ENCODE measurements around the gene LRRC45. TPM values are rescaled to one million over a fixed set of nuclear protein-coding genes. Genes with fewer than 3 reads are reported as not detected.

The LRRC45 gene
- total RNA-seq, 3 donors from 2014 or later (not counting 1 experiment from before 2014, with no cell fraction given), result 15.9 to 21.6 (median 16.8) TPM

DNA sequence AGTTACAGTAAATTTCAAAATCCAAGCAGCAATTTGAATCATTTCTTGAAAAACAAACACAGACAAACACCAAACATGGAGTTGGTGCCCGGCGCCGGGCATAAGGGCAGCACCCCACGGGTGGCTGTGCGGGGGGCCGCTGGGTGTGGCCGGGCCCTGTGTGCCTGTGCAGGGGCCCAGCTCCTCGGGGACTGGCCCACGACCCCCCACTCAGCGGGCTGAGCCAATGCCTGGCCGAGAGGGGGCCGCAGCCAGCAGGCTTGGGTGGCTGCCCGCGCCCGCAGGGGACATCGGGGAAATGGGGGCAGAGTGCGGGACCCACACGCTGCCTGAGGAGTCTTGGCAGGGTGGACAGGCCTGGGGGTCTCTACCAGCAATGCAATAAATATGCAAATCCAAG lies 55.3 kb downstream of the LRRC45 start:
- no peaks in the 10 kb centered on the region for H3K27me3 ChIP-seq (ENCODE audit: control insufficient read depth, insufficient read depth, low read length)
- TF ChIP-seq, protein P1, sequence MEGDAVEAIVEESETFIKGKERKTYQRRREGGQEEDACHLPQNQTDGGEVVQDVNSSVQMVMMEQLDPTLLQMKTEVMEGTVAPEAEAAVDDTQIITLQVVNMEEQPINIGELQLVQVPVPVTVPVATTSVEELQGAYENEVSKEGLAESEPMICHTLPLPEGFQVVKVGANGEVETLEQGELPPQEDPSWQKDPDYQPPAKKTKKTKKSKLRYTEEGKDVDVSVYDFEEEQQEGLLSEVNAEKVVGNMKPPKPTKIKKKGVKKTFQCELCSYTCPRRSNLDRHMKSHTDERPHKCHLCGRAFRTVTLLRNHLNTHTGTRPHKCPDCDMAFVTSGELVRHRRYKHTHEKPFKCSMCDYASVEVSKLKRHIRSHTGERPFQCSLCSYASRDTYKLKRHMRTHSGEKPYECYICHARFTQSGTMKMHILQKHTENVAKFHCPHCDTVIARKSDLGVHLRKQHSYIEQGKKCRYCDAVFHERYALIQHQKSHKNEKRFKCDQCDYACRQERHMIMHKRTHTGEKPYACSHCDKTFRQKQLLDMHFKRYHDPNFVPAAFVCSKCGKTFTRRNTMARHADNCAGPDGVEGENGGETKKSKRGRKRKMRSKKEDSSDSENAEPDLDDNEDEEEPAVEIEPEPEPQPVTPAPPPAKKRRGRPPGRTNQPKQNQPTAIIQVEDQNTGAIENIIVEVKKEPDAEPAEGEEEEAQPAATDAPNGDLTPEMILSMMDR (IDR thresholded peaks at IDR 0.05), result no peak
- WGBS (ENCODE audit: insufficient coverage), result 95% methylated on average over 18 of the region's 18 CpGs
- ATAC-seq (no peak), DNase-seq (no peak)
- Mint-ChIP-seq H3K4me1 (no peaks in the 10 kb centered on the region), H3K27ac (no peak overlapping the region), H3K36me3 (no peaks in the 10 kb centered on the region), H3K27me3 (ENCODE audit: low read depth in 2 of 2) (no peaks in the 10 kb centered on the region), H3K9me3 (no peaks in the 10 kb centered on the region), H3K4me3 (no peak overlapping the region)
- intact Hi-C loops (cut with micrococcal nuclease), result no loop called here
- no peak overlapping the region for H3K4me3 ChIP-seq (ENCODE audit: low read length)
- no peak overlapping the region for H3K27ac ChIP-seq (ENCODE audit: low read length)
- no peaks in the 10 kb centered on the region for H3K4me1 ChIP-seq (ENCODE audit: control insufficient read depth, insufficient read depth, low read length)
- H3K36me3 ChIP-seq (ENCODE audit: control insufficient read depth, insufficient read depth, low read length), result peaks cover 25% of the 10 kb centered on the region
- no peaks in the 10 kb centered on the region for H3K9me3 ChIP-seq (ENCODE audit: control insufficient read depth, insufficient read depth, low read length)

- Histone ChIP-seq H3K27me3 (ENCODE audit: control insufficient read depth, insufficient read depth, low read length) (no peaks in the 10 kb centered on the region), H3K4me1 (ENCODE audit: control insufficient read depth, insufficient read depth, low read length) (no peaks in the 10 kb centered on the region), H3K27ac (ENCODE audit: low read length) (no peak overlapping the region), H3K9me3 (ENCODE audit: control insufficient read depth, insufficient read depth, low read length) (no peaks in the 10 kb centered on the region), H3K4me3 (ENCODE audit: low read length) (no peak overlapping the region), H3K36me3 (ENCODE audit: control insufficient read depth, insufficient read depth, low read length) (peaks cover 30% of the 10 kb centered on the region)
- ATAC-seq, result no peak
- Mint-ChIP-seq H3K9me3 (no peaks in the 10 kb centered on the region), H3K27me3 (ENCODE audit: low read depth in 2 of 2) (no peaks in the 10 kb centered on the region), H3K4me3 (no peak overlapping the region), H3K27ac (no peak overlapping the region), H3K4me1 (no peaks in the 10 kb centered on the region), H3K36me3 (no peaks in the 10 kb centered on the region)
- intact Hi-C loops (cut with micrococcal nuclease), result no loop called here
- WGBS (ENCODE audit: insufficient coverage), result 95% methylated on average over 47 of the region's 47 CpGs
- no peak for DNase-seq
- TF ChIP-seq, protein P1 (IDR thresholded peaks at IDR 0.05), result no peak
These were observed 56.0 kb downstream of the LRRC45 start for GRCh38 chr17:82079001-82079677.

GRCh38 chr17:82080048-82080788 lies 57.1 kb downstream of the LRRC45 start:
- Mint-ChIP-seq H3K36me3 (no peaks in the 10 kb centered on the region), H3K9me3 (no peaks in the 10 kb centered on the region), H3K27me3 (ENCODE audit: low read depth in 2 of 2) (no peaks in the 10 kb centered on the region), H3K4me3 (no peak overlapping the region), H3K4me1 (no peaks in the 10 kb centered on the region), H3K27ac (no peak overlapping the region)
- DNase-seq (no peak), ATAC-seq (no peak)
- TF ChIP-seq, protein P1 (IDR thresholded peaks at IDR 0.05), result no peak
- Histone ChIP-seq H3K36me3 (ENCODE audit: control insufficient read depth, insufficient read depth, low read length) (peaks cover 38% of the 10 kb centered on the region), H3K4me1 (ENCODE audit: control insufficient read depth, insufficient read depth, low read length) (no peaks in the 10 kb centered on the region), H3K9me3 (ENCODE audit: control insufficient read depth, insufficient read depth, low read length) (no peaks in the 10 kb centered on the region), H3K27ac (ENCODE audit: low read length) (no peak overlapping the region), H3K27me3 (ENCODE audit: control insufficient read depth, insufficient read depth, low read length) (no peaks in the 10 kb centered on the region), H3K4me3 (ENCODE audit: low read length) (no peak overlapping the region)
- WGBS (ENCODE audit: insufficient coverage), result 95% methylated on average over 36 of the region's 36 CpGs
- intact Hi-C loops (cut with micrococcal nuclease), result loop anchor here (1.0 kb wide), 1 partner anchor 11 kb away; no protein-coding TSS in a partner anchor

Other genes with a start within 250 kb of the LRRC45 start
- not detected for gene GCGR, start 219.2 kb upstream of the LRRC45 start, total RNA-seq
- gene MCRIP1, start 190.0 kb upstream of the LRRC45 start, total RNA-seq, result 10 to 100 TPM; 81.1 to 95.5 (median 84.2) TPM
- gene PPP1R27, start 188.3 kb upstream of the LRRC45 start, total RNA-seq, result not detected
- 100 to 1,000 TPM; 334 to 468 (median 386) TPM for gene P4HB, start 162.8 kb upstream of the LRRC45 start, total RNA-seq
- 100 to 1,000 TPM; 600 to 824 (median 689) TPM for gene ARHGDIA, start 152.0 kb upstream of the LRRC45 start, total RNA-seq
- gene ALYREF, start 131.7 kb upstream of the LRRC45 start, total RNA-seq, result 100 to 1,000 TPM in 2 of 3 donors, 10 to 100 TPM in 1; 91.5 to 115 (median 105) TPM
- gene ANAPC11, start 131.6 kb upstream of the LRRC45 start, total RNA-seq, result 10 to 100 TPM; 40.1 to 50.9 (median 41.5) TPM
- under 1 TPM in 2 of 3 donors, not detected in 1; 0.18 to 0.31 TPM for gene NPB, start 121.1 kb upstream of the LRRC45 start, total RNA-seq
- gene PCYT2, start 111.9 kb upstream of the LRRC45 start, total RNA-seq, result 10 to 100 TPM; 30.6 to 34.4 (median 34.2) TPM
- gene SIRT7, start 105.1 kb upstream of the LRRC45 start, total RNA-seq, result 100 to 1,000 TPM in 1 of 3 donors, 10 to 100 TPM in 2; 75.8 to 102 (median 94.9) TPM
- gene MAFG, start 95.6 kb upstream of the LRRC45 start, total RNA-seq, result 10 to 100 TPM; 11.9 to 14.6 (median 13.2) TPM
- gene PYCR1, start 86.0 kb upstream of the LRRC45 start, total RNA-seq, result 1 to 10 TPM in 1 of 3 donors, not detected in 2; 3.4 TPM
- gene MYADML2, start 76.1 kb upstream of the LRRC45 start, total RNA-seq, result not detected
- not detected for gene NOTUM, start 62.1 kb upstream of the LRRC45 start, total RNA-seq
- 10 to 100 TPM; 29.7 to 43.5 (median 40.8) TPM for gene ASPSCR1, start 45.7 kb upstream of the LRRC45 start, total RNA-seq
- 10 to 100 TPM; 22.8 to 29.6 (median 27.0) TPM for gene CENPX, start 427 bp upstream of the LRRC45 start, total RNA-seq
- gene RAC3, start 8.4 kb downstream of the LRRC45 start, total RNA-seq, result 1 to 10 TPM in 2 of 3 donors, under 1 TPM in 1; 0.61 to 2.2 (median 2.1) TPM
- 100 to 1,000 TPM in 2 of 3 donors, 10 to 100 TPM in 1; 93.9 to 171 (median 145) TPM for gene DCXR, start 14.4 kb downstream of the LRRC45 start, total RNA-seq
- 10 to 100 TPM; 22.7 to 26.7 (median 23.2) TPM for gene RFNG, start 28.5 kb downstream of the LRRC45 start, total RNA-seq
- gene GPS1, start 28.6 kb downstream of the LRRC45 start, total RNA-seq, result 10 to 100 TPM; 78.9 to 87.6 (median 85.3) TPM
- gene DUS1L, start 42.5 kb downstream of the LRRC45 start, total RNA-seq, result 100 to 1,000 TPM; 122 to 144 (median 136) TPM
- gene FASN, start 74.9 kb downstream of the LRRC45 start, total RNA-seq, result 10 to 100 TPM; 53.8 to 56.2 (median 54.0) TPM
- gene CCDC57, start 189.5 kb downstream of the LRRC45 start, total RNA-seq, result 10 to 100 TPM; 69.7 to 79.2 (median 75.1) TPM
- 100 to 1,000 TPM; 172 to 365 (median 296) TPM for gene SLC16A3, start 205.7 kb downstream of the LRRC45 start, total RNA-seq

Measured in natural killer cell (primary cell).